Measurements from ENCODE around the gene TRIM31. TPM values are rescaled to one million over a fixed set of nuclear protein-coding genes. Genes with fewer than 3 reads are reported as not detected.

The TRIM31 gene
- total RNA-seq, 3 donors from 2014 or later, result 121 to 202 (median 182) TPM

DNA sequence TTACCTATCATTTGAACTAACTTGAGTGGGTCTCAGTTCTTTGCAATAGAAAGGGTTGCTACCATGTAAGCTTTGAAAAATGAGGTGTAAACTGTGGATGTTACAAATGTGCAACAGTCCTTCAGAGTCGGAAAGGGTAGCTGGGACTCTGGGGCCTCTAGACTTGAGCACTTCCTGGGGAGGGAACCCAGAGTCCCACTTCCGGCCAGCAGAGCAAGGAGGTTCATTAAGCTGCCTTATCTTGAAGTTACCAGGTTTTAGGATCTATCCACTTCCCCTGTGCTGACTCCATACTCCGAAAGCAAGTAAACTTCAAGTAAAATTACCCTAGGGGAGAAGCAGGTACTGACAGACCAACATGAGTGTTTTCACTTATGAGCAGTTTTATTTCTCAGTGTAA is 38.7 kb upstream of the TRIM31 start:
- H3K9me3 ChIP-seq, result no peaks in the 10 kb centered on the region
- H3K36me3 ChIP-seq (ENCODE audit: low read depth), result no peaks in the 10 kb centered on the region
- ATAC-seq, result no peak
- H3K4me1 ChIP-seq (ENCODE audit: low read depth), result peaks cover 6% of the 10 kb centered on the region
- H3K4me3 ChIP-seq, result no peak overlapping the region
- no peak for DNase-seq
- intact Hi-C loops (cut with DNase I, micrococcal nuclease), result no loop called here
- TF ChIP-seq, protein P1, sequence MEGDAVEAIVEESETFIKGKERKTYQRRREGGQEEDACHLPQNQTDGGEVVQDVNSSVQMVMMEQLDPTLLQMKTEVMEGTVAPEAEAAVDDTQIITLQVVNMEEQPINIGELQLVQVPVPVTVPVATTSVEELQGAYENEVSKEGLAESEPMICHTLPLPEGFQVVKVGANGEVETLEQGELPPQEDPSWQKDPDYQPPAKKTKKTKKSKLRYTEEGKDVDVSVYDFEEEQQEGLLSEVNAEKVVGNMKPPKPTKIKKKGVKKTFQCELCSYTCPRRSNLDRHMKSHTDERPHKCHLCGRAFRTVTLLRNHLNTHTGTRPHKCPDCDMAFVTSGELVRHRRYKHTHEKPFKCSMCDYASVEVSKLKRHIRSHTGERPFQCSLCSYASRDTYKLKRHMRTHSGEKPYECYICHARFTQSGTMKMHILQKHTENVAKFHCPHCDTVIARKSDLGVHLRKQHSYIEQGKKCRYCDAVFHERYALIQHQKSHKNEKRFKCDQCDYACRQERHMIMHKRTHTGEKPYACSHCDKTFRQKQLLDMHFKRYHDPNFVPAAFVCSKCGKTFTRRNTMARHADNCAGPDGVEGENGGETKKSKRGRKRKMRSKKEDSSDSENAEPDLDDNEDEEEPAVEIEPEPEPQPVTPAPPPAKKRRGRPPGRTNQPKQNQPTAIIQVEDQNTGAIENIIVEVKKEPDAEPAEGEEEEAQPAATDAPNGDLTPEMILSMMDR (IDR thresholded peaks at IDR 0.05), result no peak

DNA sequence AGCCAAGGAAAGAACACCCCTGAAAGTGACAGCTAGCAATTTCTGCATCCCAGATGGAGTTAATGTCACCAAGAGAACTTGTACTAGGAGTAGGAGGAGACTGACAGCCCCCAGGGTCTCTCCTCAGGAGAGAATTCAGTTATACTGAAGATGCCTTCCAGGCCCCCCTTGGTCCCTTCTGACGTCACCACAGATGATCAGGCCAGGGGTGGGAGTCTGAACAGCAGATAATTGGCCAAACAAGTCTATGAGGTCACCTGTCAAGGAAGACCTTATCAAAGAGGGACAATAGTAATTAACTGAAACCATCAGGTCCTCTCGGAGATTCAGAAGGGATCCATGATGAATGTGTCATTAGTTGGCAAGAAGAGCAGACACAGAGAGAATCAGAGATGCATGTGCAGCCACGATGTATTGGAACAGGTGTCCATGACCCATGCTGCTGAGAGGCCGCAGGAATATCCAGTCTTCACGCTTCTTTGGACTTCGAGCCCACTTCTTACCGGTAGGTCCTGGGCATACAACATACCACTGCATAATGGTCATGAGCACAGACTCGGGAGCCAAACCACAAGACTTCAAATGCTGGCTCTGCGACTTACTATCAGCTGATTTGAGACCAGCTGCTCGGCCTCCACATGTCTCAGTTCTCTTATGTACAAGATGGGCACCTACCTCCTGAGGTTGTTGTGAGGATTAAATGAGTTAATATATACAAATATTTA is 37.9 kb upstream of the TRIM31 start:
- no peaks in the 10 kb centered on the region for H3K9me3 ChIP-seq
- H3K4me3 ChIP-seq, result no peak overlapping the region
- H3K36me3 ChIP-seq (ENCODE audit: low read depth), result no peaks in the 10 kb centered on the region
- TF ChIP-seq, protein P1 (IDR thresholded peaks at IDR 0.05), result no peak
- intact Hi-C loops (cut with DNase I, micrococcal nuclease), result no loop called here
- ATAC-seq (no peak), DNase-seq (no peak)
- peaks cover 4% of the 10 kb centered on the region for H3K4me1 ChIP-seq (ENCODE audit: low read depth)

DNA sequence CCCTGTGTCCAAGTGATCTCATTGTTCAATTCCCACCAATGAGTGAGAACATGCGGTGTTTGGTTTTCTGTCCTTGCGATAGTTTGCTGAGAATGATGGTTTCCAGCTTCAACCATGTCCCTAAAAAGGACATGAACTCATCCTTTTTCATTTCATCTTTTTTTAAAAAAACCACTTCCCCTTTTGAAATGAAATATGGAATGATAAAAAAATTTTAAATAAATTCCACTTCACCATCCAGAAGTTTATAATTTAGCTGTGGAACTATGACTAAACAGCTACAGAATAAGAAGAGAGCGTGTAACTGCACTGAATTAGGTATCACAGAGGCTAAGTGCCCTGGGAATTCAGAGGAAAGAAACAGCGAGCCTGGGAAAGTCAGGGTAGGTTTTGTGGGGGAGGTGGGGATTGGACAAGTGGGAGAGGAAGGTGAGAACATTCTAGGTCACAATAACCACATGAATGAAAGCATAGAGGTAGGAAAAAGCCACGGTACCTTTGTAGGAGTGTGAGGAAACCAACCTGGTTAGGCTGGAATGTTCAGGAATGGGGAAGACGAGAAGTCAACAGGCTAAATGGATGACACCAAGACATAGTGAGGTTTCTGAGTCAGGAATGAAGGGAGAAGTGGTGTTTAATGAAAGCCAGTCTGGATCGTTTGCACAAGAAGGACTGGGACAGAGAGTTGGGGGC is 37.1 kb upstream of the TRIM31 start:
- ATAC-seq (no peak), DNase-seq (no peak)
- intact Hi-C loops (cut with DNase I, micrococcal nuclease), result no loop called here

DNA sequence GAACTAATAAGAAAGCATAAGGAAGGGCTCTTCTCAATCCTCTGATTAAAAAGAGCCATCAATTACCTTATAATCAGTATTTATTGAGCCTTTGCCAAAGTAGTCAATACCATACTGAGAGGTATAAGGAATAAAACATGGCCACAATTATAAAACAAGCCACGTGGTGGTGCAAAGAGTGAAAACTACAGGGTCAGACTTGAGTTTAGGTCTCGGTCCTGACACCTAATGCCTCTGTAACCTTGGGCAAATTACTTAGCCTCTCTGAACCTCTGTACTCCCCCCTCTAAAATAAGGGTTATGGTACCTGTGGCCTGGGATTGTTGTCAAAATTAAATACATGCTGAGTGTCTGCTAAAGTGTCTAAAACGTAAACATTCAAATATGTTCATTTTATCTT is 36.3 kb upstream of the TRIM31 start:
- no peaks in the 10 kb centered on the region for H3K9me3 ChIP-seq
- ATAC-seq (no peak), DNase-seq (no peak)
- TF ChIP-seq, protein P1 (IDR thresholded peaks at IDR 0.05), result no peak
- intact Hi-C loops (cut with DNase I, micrococcal nuclease), result no loop called here
- peaks cover 6% of the 10 kb centered on the region for H3K4me1 ChIP-seq (ENCODE audit: low read depth)
- H3K36me3 ChIP-seq (ENCODE audit: low read depth), result no peaks in the 10 kb centered on the region
- no peak overlapping the region for H3K4me3 ChIP-seq

More for the DNA sequence above, 37.1 kb upstream of the TRIM31 start:
- Histone ChIP-seq H3K36me3 (ENCODE audit: low read depth) (no peaks in the 10 kb centered on the region), H3K9me3 (no peaks in the 10 kb centered on the region), H3K4me1 (ENCODE audit: low read depth) (no peaks in the 10 kb centered on the region), H3K4me3 (no peak overlapping the region)
- TF ChIP-seq, protein P1 (IDR thresholded peaks at IDR 0.05), result no peak

DNA sequence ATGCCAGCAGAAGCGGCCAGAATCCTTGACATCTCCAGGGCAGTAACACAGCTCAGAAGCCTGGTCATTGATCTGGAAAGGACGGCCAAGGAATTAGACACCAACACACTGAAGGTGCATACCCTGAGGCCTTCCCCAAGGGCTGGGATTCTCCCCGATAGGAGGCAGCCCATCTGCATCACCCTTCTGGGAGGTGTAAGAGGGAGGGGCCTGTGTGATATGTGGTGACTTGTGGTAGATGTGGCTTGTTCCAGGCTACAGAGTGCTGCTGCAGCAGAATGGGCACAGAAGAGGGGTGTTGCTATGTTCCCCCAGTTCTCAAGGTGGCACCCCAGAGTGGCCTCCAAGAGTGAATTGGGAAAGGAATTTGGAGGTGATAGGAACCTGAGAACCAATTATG is 34.2 kb upstream of the TRIM31 start:
- H3K9me3 ChIP-seq, result no peaks in the 10 kb centered on the region
- peaks cover 14% of the 10 kb centered on the region for H3K4me1 ChIP-seq (ENCODE audit: low read depth)
- DNase-seq (no peak), ATAC-seq (no peak)
- H3K36me3 ChIP-seq (ENCODE audit: low read depth), result no peaks in the 10 kb centered on the region
- no peak overlapping the region for H3K4me3 ChIP-seq
- intact Hi-C loops (cut with DNase I, micrococcal nuclease), result no loop called here
- TF ChIP-seq, protein P1 (IDR thresholded peaks at IDR 0.05), result no peak
